ENCODE results near the gene QRICH1. TPM values are rescaled to one million over a fixed set of nuclear protein-coding genes. Genes with fewer than 3 reads are reported as not detected.

The QRICH1 gene
- total RNA-seq, 6 experiments from 2014 or later: 21.9 to 35.7 (median 31.7) TPM

GRCh38 chr3:49054344-49054862, 39.5 kb downstream of the QRICH1 start:
- H3K4me3 ChIP-seq: no peak overlapping the region
- ATAC-seq (no peak), DNase-seq (no peak)
- H3K27me3 ChIP-seq: no peaks in the 10 kb centered on the region
- WGBS (ENCODE audit: insufficient coverage, low coverage, low lambda C conversion rate, missing lambda C conversion rate): 83% methylated on average over 2 of the region's 2 CpGs
- no peaks in the 10 kb centered on the region for H3K4me1 ChIP-seq
- intact Hi-C loops (cut with DNase I): no loop called here
- no peak for TF ChIP-seq CTCF (IDR thresholded peaks at IDR 0.05)
- TF ChIP-seq POLR2A (IDR thresholded peaks at IDR 0.05): no peak
- H3K27ac ChIP-seq: no peak overlapping the region
- H3K9me3 ChIP-seq: no peaks in the 10 kb centered on the region
- H3K36me3 ChIP-seq: peaks cover 9 to 41% (median 15%) of the 10 kb centered on the region in 4 donors

GRCh38 chr3:49053543-49053942, 40.3 kb downstream of the QRICH1 start:
- no peak overlapping the region for H3K27ac ChIP-seq
- H3K27me3 ChIP-seq: no peaks in the 10 kb centered on the region
- H3K4me3 ChIP-seq: no peak overlapping the region
- no peak for ATAC-seq
- DNase-seq: no peak
- H3K4me1 ChIP-seq: no peaks in the 10 kb centered on the region
- intact Hi-C loops (cut with DNase I): no loop called here
- 67% methylated on average over 1 of the region's 1 CpG for WGBS (ENCODE audit: insufficient coverage, low coverage, low lambda C conversion rate, missing lambda C conversion rate)
- H3K36me3 ChIP-seq: peaks cover 9 to 41% (median 15%) of the 10 kb centered on the region in 4 donors
- no peaks in the 10 kb centered on the region for H3K9me3 ChIP-seq
- no peak for TF ChIP-seq CTCF (IDR thresholded peaks at IDR 0.05)
- no peak for TF ChIP-seq POLR2A (IDR thresholded peaks at IDR 0.05)

- no peak for ATAC-seq
Measured at GRCh38 chr3:49035281-49035680, 58.6 kb downstream of the QRICH1 start.

GRCh38 chr3:49034650-49035049, 59.2 kb downstream of the QRICH1 start:
- Histone ChIP-seq H3K4me1 (no peaks in the 10 kb centered on the region), H3K9me3 (no peaks in the 10 kb centered on the region), H3K4me3 (no peak overlapping the region), H3K27me3 (no peaks in the 10 kb centered on the region), H3K27ac (no peak overlapping the region), H3K36me3 (peaks cover 0 to 58% (median 9%) of the 10 kb centered on the region in 4 donors)
- intact Hi-C loops (cut with DNase I): no loop called here
- ATAC-seq (no peak), DNase-seq (no peak)
- 67% methylated on average over 1 of the region's 2 CpGs for WGBS (ENCODE audit: insufficient coverage, low coverage, low lambda C conversion rate, missing lambda C conversion rate)
- TF ChIP-seq POLR2A (IDR thresholded peaks at IDR 0.05) (no peak), CTCF (IDR thresholded peaks at IDR 0.05) (no peak)

More at GRCh38 chr3:49035281-49035680, 58.6 kb downstream of the QRICH1 start:
- no peak for DNase-seq
- Histone ChIP-seq H3K36me3 (peaks cover 0 to 60% (median 9%) of the 10 kb centered on the region in 4 donors), H3K27me3 (no peaks in the 10 kb centered on the region), H3K9me3 (no peaks in the 10 kb centered on the region), H3K4me1 (no peaks in the 10 kb centered on the region), H3K4me3 (no peak overlapping the region), H3K27ac (no peak overlapping the region)
- intact Hi-C loops (cut with DNase I): no loop called here
- no peak for TF ChIP-seq POLR2A (IDR thresholded peaks at IDR 0.05)
- TF ChIP-seq CTCF (IDR thresholded peaks at IDR 0.05): no peak
- WGBS (ENCODE audit: insufficient coverage, low coverage, low lambda C conversion rate, missing lambda C conversion rate): 92% methylated on average over 3 of the region's 3 CpGs
